ENCODE results near the gene RIMBP2.

Gene RIMBP2

GRCh38 chr12:130458341-130458740 lies 257.8 kb downstream of the RIMBP2 start:
- no peak for DNase-seq

GRCh38 chr12:130457215-130457614 lies 258.9 kb downstream of the RIMBP2 start:
- DNase-seq, result no peak

GRCh38 chr12:130456375-130457199 lies 259.5 kb downstream of the RIMBP2 start:
- no peak for DNase-seq

- no peak for DNase-seq
Measured at GRCh38 chr12:130455161-130455560, 260.9 kb downstream of the RIMBP2 start.

GRCh38 chr12:130454296-130454695 lies 261.8 kb downstream of the RIMBP2 start:
- no peak for DNase-seq

- DNase-seq, result no peak
Measured at GRCh38 chr12:130452546-130452945, 263.6 kb downstream of the RIMBP2 start.

- DNase-seq, result no peak
Measured at GRCh38 chr12:130451001-130451930, 264.8 kb downstream of the RIMBP2 start.

GRCh38 chr12:130449291-130449690 lies 266.8 kb downstream of the RIMBP2 start:
- DNase-seq, result no peak

- no peak for DNase-seq
Measured at GRCh38 chr12:130448044-130448821, 267.9 kb downstream of the RIMBP2 start.

GRCh38 chr12:130447655-130447965 lies 268.5 kb downstream of the RIMBP2 start:
- DNase-seq, result no peak

- DNase-seq, result no peak
Measured at GRCh38 chr12:130446846-130447654, 269.0 kb downstream of the RIMBP2 start.

- no peak for DNase-seq
Measured at GRCh38 chr12:130444986-130445385, 271.1 kb downstream of the RIMBP2 start.

- no peak for DNase-seq
Measured at GRCh38 chr12:130444061-130444460, 272.0 kb downstream of the RIMBP2 start.

GRCh38 chr12:130441771-130442760 lies 274.0 kb downstream of the RIMBP2 start:
- no peak for DNase-seq

GRCh38 chr12:130440411-130441080 lies 275.6 kb downstream of the RIMBP2 start:
- no peak for DNase-seq

GRCh38 chr12:130439250-130439649 lies 276.8 kb downstream of the RIMBP2 start:
- DNase-seq, result no peak

GRCh38 chr12:130438711-130439110 lies 277.4 kb downstream of the RIMBP2 start:
- no peak for DNase-seq

- no peak for DNase-seq
Measured at GRCh38 chr12:130438243-130438620, 277.9 kb downstream of the RIMBP2 start.

GRCh38 chr12:130437555-130438242 lies 278.4 kb downstream of the RIMBP2 start:
- no peak for DNase-seq

Measured in retina (tissue), 1 donor.